ENCODE data around the gene CGB7.
"Not testable (repeated sequence)": the region's sequence is repeated elsewhere in the genome, so short reads cannot be mapped to it uniquely, and the experiment has no call there.

CGB7 gene

DNA sequence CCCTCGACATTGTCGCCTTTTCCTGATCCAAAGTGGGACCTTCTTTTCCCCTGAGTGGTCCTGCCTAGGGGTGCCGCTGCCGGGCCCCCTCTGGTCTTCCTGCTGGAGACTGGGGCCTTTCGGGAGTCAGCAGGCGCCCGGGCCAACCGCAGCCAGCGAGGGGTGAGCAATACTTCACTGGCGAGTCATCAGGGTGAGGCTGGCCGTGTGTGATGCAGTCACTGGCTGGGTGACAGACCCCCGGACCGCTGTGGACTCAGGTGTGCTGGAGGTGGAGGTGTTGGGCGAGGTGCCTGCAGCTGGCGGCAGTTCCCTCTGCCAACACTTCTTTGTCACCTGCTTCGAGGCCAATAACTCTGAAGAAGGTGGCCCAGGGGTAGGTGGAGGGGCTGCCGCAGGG lies 15.4 kb downstream of the CGB7 start:
- no peak for DNase-seq (ENCODE audit: low read depth in 2 of 2)

- DNase-seq (ENCODE audit: low read depth in 2 of 2) = not testable (repeated sequence)
Measured at GRCh38 chr19:49039736-49040135, 17.8 kb downstream of the CGB7 start.

DNA sequence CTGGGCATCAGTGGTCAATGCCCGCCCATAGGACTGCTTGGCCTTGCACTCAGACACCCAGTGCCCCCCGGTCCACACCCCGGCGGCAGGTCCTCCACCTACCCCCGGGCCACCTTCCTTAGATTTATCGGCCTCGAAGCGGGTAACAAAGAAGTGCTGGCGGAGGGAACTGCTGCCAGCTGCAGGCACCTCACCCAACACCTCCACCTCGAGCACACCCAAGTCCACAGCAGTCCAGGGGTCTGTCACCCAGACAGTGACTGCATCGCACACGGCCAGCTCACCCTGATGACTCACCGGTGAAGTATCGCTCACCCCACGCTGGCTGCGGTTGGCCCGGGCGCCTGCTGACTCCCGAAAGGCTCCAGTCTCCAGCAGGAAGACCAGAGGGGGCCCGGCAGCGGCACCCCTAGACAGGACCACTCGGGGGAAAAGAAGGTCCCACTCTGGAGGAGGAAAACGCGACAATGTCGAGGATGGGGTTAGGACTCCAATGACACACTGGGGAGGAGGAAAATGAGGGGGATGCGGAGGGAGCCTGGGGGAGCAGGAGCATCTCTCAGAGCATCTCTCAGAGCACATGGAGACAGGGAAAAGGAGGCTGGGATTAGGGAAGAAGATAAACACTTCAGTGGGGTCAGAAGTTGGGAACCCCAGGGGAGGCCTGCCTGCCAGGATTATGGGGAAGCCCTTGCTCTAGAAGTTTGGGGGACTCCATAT lies 18.8 kb downstream of the CGB7 start:
- not testable (repeated sequence) for DNase-seq (ENCODE audit: low read depth in 2 of 2)

- not testable (repeated sequence) for DNase-seq (ENCODE audit: low read depth in 2 of 2)
Measured at GRCh38 chr19:49038111-49038510, 19.4 kb downstream of the CGB7 start.

DNA sequence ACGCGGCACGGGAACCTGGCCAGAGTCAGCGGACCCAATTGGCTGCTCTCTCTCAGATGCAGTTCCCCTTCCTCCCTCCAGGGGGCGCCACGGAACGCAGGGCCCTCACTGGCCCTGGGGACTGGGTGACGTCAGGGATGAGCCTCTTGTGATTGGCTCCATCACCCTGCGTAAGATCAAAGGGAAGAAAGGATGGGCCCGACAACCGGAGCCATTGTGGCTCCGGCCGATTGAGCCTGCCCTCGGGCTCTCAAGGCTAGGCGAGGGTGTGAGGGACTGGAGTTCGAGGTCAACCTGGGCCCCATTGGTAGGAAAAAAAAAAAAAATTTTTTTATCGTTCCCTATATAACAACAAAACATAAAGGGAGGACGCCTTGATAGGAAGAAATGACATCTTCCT lies 20.7 kb downstream of the CGB7 start, which contains the start of gene CGB1:
Gene CGB1 (minus strand): TSS at position 81 of the 400 bp plus-strand sequence. CDS start 184 bp downstream, outside the sequence.
- DNase-seq (ENCODE audit: low read depth in 2 of 2) = peak in 1 of 2 experiments; percentile 46

DNA sequence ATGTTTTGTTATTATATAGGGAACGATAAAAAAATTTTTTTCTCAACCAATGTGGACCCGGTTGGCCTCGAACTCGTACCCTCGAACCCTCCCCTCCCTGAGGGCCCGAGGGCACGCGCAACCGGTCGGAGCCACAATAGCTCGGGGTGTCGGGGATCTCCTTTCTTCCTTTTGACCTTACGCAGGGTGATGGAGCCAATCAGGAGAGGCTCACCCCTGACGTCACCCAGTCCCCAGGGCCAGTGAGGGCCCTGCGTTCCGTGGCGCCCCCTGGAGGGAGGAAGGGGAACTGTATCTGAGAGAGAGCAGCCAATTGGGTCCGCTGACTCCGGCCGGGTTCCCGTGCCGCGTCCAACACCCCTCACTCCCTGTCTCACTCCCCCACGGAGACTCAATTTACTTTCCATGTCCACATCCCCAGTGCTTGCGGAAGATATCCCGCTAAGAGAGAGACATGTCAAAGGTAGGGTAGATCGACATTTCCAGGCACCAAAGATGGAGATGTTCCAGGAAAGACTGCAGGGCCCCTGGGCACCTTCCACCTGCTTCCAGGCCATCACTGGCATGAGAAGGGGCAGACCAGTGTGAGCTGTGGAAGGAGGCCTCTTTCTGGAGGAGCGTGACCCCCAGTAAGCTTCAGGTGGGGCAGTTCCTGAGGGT lies 25.8 kb downstream of the CGB7 start, which contains the start of gene CGB2:
Gene CGB2 (plus strand): TSS at position 249 of the 660 bp plus-strand sequence. CDS start 206 bp downstream, at position 455.
- peak; percentile 44 to 71 for DNase-seq (ENCODE audit: low read depth in 2 of 2)

DNA sequence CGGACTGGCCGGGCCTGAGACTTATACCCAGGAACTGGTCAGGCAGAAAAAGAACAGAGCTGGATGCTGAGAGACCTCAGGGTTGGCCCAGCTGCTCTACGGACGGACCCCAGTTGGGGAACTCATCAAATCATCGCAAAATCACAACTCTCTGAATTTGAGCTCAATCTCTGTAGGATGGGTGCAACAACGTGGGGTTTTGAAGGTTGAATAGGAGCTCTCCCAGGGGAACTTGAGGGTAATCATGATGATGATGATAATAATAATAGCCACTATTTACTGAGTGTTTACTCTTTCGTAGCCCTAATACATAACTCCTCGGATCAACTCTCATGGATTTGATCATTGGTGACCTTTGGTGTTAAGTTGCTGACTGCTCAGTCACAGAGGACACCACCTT lies 27.2 kb downstream of the CGB7 start:
- not testable (repeated sequence) for DNase-seq (ENCODE audit: low read depth in 2 of 2)

DNA sequence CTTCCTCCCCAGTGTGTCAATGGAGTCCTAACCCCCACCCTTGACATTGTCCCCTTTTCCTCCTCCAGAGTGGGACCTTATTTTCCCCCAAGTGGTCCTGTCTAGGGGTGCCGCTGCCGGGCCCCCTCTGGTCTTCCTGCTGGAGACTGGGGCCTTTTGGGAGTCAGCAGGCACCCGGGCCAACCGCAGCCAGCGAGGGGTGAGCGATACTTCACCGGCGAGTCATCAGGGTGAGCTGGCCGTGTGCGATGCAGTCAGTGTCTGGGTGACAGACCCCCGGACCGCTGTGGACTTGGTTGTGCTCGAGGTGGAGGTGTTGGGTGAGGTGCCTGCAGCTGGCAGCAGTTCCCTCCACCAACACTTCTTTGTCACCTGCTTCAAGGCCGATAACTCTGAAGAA lies 27.8 kb downstream of the CGB7 start:
- DNase-seq (ENCODE audit: low read depth in 2 of 2) = not testable (repeated sequence)

GRCh38 chr19:49028686-49029085 lies 28.9 kb downstream of the CGB7 start:
- not testable (repeated sequence) for DNase-seq (ENCODE audit: low read depth in 2 of 2)

DNA sequence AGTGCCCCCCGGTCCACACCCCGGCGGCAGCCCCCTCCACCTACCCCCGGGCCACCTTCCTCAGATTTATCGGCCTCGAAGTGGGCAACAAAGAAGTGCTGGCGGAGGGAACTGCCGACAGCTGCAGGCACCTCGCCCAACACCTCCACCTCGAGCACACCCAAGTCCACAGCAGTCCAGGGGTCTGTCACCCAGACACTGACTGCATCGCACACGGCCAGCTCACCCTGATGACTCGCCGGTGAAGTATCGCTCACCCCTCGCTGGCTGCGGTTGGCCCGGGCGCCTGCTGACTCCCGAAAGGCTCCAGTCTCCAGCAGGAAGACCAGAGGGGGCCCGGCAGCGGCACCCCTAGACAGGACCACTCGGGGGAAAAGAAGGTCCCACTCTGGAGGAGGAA lies 31.9 kb downstream of the CGB7 start:
- not testable (repeated sequence) for DNase-seq (ENCODE audit: low read depth in 2 of 2)

- not testable (repeated sequence) for DNase-seq (ENCODE audit: low read depth in 2 of 2)
Measured at GRCh38 chr19:49025088-49025487, 32.5 kb downstream of the CGB7 start.

GRCh38 chr19:49024233-49024632 lies 33.3 kb downstream of the CGB7 start, which contains the start of gene CGB3:
Gene CGB3, minus strand, starts transcription at chr19:49024333. Its CDS starts 362 bp downstream, at chr19:49023971.
- not testable (repeated sequence) for DNase-seq (ENCODE audit: low read depth in 2 of 2)

DNA sequence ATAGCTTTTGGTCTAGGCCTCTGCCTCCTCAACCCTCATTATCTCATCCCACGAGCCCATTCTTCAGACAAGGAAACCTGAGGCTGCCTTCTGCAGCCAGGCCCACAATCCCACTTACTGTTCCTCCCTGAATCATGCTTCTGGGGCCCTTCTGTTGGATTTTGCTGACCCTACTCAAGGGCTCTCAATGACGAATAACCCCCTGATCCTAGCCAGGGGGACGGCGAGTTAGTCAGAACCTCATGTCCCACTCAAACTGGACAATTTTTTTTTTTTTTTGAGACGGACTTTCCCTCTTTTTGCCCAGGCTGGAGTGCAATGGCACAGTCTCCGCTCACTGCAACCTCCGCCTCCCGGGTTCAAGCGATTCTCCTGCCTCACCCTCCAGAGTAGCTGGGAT lies 35.4 kb downstream of the CGB7 start:
- DNase-seq (ENCODE audit: low read depth in 2 of 2) = no peak

- no peak for DNase-seq (ENCODE audit: low read depth in 2 of 2)
Measured at GRCh38 chr19:49020931-49021895, 36.3 kb downstream of the CGB7 start.

DNA sequence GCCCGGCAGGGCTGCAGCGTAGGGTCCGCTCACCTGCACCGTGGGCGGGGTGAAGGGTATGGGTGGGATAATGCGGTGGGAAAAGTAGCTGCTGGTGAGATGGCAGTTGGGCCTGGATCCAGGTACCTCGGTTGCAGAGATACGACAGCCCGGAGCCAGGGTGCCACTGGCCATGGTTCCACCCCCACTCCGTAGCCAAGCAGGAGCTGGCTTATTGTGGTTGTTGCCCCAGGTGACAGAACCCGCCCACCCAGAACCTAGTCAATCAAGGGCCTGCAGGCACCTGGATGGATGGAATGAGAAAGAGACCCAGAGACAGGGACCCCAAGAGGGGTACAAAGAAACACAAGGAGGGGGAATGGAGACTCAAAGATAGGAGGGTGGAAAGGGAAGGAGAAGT lies 37.2 kb downstream of the CGB7 start:
- DNase-seq (ENCODE audit: low read depth in 2 of 2) = no peak

- peak in 1 of 2 experiments; percentile 63 for DNase-seq (ENCODE audit: low read depth in 2 of 2)
Measured at GRCh38 chr19:49019242-49019932, 38.2 kb downstream of the CGB7 start.

GRCh38 chr19:49018388-49019241 lies 38.9 kb downstream of the CGB7 start:
- DNase-seq (ENCODE audit: low read depth in 2 of 2) = not testable (repeated sequence)

DNA sequence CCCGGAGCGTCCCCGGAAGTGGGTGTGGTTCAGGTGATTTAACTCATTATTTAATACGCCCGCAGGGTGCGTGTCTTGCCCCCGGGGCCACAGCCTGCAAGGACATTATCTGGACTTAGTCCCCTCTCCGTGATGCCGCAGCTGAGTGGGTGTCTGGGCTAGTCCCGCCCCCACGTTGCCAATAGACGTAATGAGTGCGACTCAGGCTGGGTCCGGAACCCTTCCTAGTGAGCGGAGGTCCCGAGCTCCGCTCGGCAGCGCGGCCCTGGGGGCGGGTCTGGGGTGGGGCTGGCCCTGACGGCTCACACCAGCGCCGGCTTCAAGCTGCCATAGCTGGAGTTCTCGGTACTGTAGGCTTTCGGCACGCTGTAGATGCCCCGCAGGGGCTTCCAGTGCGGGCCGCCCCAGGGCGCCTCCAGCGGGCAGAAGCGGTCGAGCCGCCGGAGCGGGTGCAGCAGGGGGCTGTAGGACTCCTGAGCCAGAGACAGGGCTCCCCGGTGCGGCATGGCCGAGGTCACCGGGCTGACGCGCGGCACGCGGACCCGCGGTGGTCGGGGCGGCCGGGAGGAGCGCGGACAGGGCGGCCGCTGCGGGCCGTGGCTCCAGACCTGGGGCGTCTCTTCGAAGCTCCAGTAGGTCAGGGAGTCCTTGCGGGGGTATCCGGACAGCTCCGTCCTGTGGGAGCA lies 39.7 kb downstream of the CGB7 start:
- peak in 1 of 2 experiments; percentile 47 for DNase-seq (ENCODE audit: low read depth in 2 of 2)

- no peak for DNase-seq (ENCODE audit: low read depth in 2 of 2)
Measured at GRCh38 chr19:49017041-49017665, 40.4 kb downstream of the CGB7 start, which contains the start of gene LHB. Gene LHB, minus strand, starts transcription at chr19:49017091. Its CDS starts 10 bp downstream, at chr19:49017081.
